Stimulated activated CD4-positive, alpha-beta T cell treated with anti-CD3 and anti-CD28 coated beads, Interleukin-1b, Interleukin-23, amount 100 ng/mL, for 1 hour (primary cell): ENCODE measurements around the gene NLRC5.
A peak's percentile ranks its signal among the peaks of the same experiment; 100 is the strongest.

ENCODE experiments used
- DNase-seq, 2 donors: peaks; one replicate each; pipeline ENCODE4 v3.0.0-alpha.2; 2020; ENCODE audit warnings: low read depth in 2 of 2

Gene NLRC5

DNA sequence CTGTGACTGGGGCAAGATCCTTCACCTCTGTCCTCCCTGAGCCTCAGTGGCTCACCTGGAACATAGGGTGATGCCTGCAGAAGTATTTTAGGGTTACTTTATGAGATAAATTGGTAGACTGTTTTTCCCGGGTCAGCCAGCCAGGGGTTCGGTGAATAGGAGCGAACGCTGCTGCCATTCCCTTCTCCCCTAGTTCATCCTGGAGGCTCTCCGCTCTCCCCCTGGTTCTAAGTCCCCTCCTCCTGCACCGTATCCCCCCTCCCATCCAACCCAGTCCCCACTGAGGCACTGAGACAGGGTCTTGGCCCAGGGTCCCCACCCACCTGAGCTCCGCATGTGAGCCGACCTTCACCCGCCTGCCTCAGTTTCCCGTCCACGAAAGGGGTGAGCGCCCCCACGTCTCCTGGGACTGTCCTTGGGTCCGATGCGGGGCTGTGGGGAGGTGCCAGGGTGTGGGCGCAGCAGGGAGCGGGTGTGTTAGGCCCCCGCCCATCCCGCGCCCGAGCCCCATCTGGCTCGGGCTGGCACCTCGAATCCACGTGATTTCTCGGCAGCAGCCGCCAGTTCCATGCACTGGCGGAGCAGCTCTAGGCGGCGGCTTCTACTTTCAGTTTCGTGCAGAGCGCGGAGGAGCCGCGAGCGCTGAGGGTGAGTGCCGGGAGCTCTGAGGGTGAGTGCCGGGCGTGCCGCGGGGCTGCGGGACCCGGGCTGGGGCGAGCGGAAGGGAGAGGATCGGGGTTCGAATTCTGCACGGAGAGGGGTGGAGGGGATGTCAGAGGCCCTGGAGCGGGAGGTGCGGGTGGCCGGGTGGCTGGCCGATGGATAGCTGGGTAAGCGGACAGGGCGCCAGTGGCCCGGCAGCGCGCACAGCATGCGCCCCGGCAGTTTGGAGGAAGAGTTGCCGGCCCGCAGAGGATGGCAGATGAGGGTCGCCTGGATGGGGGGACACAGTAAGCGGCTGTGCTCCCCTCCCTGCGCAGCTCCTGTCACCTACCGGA is at the start of gene NLRC5:
NLRC5 (plus strand) TSS at position 610 of the 998 bp plus-strand sequence. CDS start 31,156 bp downstream, outside the sequence.
- peak; percentile 76 to 89 for DNase-seq

DNA sequence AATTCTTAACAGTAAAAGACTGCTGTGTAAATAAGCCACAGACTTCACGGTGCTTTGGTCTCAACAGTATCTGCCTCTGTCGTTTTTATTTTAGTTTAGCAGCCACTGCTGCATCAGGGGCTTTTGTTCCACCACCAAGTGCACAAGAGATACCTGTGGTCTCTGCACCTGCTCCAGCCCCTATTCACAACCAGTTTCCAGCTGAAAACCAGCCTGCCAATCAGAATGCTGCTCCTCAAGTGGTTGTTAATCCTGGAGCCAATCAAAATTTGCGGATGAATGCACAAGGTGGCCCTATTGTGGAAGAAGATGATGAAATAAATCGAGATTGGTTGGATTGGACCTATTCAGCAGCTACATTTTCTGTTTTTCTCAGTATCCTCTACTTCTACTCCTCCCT is 49.6 kb upstream of the NLRC5 start:
- DNase-seq: no peak

- DNase-seq: no peak
Observed at GRCh38 chr16:56941092-56941491, 48.3 kb upstream of the NLRC5 start.

DNA sequence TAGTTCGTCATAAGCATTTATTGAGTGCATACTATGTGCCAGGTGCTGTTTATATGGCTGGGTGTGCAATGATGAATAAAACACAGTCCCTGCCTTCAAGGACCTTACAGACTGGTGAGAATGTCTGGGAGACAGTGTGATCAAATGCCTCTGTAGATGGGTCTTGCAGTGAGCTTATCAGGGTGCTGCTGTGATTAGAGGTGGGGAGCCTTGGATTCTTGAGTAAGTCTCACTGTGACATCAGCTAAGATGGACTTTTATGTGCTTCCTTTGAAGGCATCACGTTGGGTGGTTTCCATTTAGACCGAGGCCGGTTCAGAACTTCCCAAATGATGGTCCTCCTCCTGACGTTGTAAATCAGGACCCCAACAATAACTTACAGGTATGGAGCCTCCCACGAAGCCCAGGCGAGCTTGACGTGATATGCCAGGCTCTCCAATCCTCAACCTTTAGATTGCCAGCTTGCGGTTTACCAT is 47.5 kb upstream of the NLRC5 start:
- no peak for DNase-seq

DNA sequence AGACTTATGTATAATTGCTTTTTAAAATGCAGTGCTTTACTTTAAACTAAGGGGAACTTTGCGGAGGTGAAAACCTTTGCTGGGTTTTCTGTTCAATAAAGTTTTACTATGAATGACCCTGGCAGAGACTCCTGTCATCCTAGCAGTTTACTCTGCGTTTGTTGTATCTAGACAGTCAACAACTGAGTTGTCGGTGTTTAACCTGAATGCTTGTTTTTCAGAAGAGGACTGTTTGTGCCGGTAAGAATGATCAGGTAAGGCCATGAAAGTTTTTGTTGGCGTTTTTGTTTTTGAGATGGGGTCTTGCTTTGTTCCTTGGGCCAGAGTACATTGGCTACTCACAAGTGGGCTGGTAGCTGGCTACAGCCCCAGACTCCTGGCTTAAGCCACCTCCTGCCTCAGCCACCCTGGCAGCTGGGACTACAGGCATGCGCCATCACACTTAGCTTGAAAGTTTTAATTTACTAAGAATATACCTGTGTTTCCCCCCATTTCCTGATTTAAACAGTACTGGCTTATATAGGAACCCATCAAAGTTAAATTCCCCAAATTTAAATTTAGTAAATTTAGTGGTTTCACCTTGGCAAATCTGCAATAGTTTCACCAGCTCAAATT is 45.5 kb upstream of the NLRC5 start:
- no peak for DNase-seq

DNA sequence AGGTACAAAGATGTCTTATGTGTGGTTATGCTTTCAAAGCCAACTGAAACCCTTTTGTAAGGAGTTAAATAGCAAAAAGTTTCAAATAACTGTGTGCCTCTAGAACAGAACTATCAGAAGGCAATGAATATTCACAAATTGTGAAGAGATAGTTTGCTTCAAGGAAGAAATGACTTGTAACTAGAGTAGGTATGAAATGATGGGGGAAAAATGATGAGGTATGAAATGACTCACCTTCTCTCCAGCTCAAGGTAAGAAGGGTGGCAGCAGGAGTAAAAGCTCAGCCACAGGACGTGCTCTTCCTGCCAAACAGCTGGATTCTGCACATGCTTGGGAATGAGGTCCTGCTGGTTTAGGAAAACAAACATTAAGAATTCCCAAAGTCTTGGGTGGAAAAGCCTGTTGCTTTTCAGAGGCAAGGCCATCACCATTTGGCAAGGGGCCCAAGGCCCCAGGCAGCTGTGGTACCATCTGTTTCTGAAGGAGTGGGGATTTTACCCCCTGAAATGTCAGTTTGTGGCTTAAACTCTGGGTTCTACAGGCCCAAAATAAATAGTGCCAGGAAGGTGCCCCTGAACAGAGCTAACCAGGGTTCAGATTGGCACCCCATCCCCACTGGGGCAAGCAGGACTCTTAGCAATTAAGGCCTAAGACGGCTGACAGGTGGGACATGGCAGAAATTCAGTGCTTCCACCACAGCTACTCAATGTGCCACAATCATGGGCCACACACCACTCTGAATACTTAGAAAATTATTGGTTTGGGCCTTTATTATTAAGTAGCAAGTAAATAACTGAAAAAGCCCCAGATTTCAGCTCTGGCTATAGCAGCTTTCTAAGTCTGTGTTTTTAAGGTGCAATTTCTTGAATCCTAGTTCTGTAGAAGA is 44.2 kb upstream of the NLRC5 start:
- DNase-seq: no peak

GRCh38 chr16:56945847-56946527 is 43.4 kb upstream of the NLRC5 start:
- DNase-seq: no peak

GRCh38 chr16:56946767-56947603 is 42.4 kb upstream of the NLRC5 start:
- DNase-seq: no peak

- no peak for DNase-seq
Observed at GRCh38 chr16:56947604-56947995, 41.8 kb upstream of the NLRC5 start.

- DNase-seq: no peak
Observed at GRCh38 chr16:56948234-56948633, 41.1 kb upstream of the NLRC5 start.

GRCh38 chr16:56950051-56950450 is 39.3 kb upstream of the NLRC5 start:
- DNase-seq: no peak

- no peak for DNase-seq
Observed at GRCh38 chr16:56950455-56950854, 38.9 kb upstream of the NLRC5 start.

- no peak for DNase-seq
Observed at GRCh38 chr16:56950881-56951771, 38.2 kb upstream of the NLRC5 start.

- DNase-seq: no peak
Observed at GRCh38 chr16:56953006-56953405, 36.4 kb upstream of the NLRC5 start.

GRCh38 chr16:56956076-56956475 is 33.3 kb upstream of the NLRC5 start:
- DNase-seq: no peak

DNA sequence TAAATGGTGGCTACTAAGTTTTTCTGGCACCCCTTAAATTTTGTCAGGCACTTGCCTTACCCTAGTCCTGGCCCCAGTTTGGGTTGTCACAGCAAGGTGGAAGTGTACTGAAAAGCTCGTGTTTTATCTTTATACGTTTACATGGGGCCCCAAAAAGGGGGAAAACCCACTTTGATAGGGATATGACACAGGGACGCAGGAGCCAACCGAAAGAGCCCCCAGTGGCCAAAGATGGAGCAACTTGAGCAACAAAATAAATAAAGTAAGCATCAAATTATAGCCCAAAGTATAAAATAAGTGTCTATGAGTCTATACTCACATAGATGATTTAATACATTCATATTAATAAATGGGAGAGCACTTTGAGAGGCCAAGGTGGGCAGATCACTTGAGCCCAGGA is 32.6 kb upstream of the NLRC5 start:
- no peak for DNase-seq

- DNase-seq: no peak
Observed at GRCh38 chr16:56960681-56961281, 28.6 kb upstream of the NLRC5 start.

DNA sequence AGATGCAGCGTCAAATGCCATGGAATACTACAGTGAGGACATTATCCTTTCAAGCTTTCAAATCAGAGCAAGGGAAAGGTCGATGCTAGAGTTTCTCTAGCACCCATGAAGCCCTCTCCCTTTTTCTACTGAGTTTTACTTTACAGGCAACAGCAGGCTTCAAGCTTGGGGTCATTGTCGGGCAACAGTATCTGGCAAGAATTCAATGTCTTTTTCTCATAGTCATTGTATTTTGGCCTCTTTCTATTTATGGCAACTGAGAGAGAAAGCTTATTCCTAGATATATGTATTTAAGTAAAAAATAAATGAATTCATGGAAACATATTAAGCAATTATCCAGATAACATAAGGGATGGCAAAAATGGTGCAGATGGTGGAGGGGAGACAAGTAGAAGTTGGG is 28.0 kb upstream of the NLRC5 start:
- no peak for DNase-seq

GRCh38 chr16:56961851-56962281 is 27.5 kb upstream of the NLRC5 start, which contains the start of gene CETP:
CETP (plus strand) TSS chr16:56961950; CDS start chr16:56961980, 30 bp downstream.
- DNase-seq: no peak
